Measurements from ENCODE around the gene TMUB1. TPM values are rescaled to one million over a fixed set of nuclear protein-coding genes. Genes with fewer than 3 reads are reported as not detected.

TMUB1 gene
- total and polyA plus RNA-seq, 9 of the 15 experiments (the other 6 are each of a cell fraction or from before 2014, with no cell fraction given): 0.14 to 241 (median 74.1) TPM

GRCh38 chr7:151087245-151088018 is 4.1 kb upstream of the TMUB1 start (continued):
- TF ChIP-seq, protein P1, sequence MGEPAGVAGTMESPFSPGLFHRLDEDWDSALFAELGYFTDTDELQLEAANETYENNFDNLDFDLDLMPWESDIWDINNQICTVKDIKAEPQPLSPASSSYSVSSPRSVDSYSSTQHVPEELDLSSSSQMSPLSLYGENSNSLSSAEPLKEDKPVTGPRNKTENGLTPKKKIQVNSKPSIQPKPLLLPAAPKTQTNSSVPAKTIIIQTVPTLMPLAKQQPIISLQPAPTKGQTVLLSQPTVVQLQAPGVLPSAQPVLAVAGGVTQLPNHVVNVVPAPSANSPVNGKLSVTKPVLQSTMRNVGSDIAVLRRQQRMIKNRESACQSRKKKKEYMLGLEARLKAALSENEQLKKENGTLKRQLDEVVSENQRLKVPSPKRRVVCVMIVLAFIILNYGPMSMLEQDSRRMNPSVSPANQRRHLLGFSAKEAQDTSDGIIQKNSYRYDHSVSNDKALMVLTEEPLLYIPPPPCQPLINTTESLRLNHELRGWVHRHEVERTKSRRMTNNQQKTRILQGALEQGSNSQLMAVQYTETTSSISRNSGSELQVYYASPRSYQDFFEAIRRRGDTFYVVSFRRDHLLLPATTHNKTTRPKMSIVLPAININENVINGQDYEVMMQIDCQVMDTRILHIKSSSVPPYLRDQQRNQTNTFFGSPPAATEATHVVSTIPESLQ (CRISPR knock-in tag; IDR thresholded peaks at IDR 0.05): no peak
- TF ChIP-seq ZNF589 (CRISPR knock-in tag; IDR thresholded peaks at IDR 0.05; ENCODE audit: low read depth) (peak; percentile 22; the same call in 1 of the 2 replicates), CREM (IDR thresholded peaks at IDR 0.05; ENCODE audit: low read depth) (peak; percentile 77), CTCFL (IDR thresholded peaks at IDR 0.05; ENCODE audit: borderline replicate concordance, insufficient read depth, low read depth, low read length, poor library complexity, severe bottlenecking) (peak; percentile 96), ZNF639 (CRISPR knock-in tag; conservative IDR thresholded peaks at IDR 0.05 in 1 of 2, IDR thresholded peaks at IDR 0.05 in 1 of 2) (peak in 1 of 2 experiments; percentile 74; a peak in 2 of 4 replicates), CCAR2 (IDR thresholded peaks at IDR 0.05; ENCODE audit: low read depth, low read length) (no peak), MYC (IDR thresholded peaks at IDR 0.05; ENCODE audit: low read depth, low read length) (peak; percentile 85), MYC (CRISPR knock-in tag; IDR thresholded peaks at IDR 0.05; ENCODE audit: borderline replicate concordance, low read depth) (peak; percentile 59; the same call in 1 of the 2 replicates), PHTF2 (CRISPR knock-in tag; IDR thresholded peaks at IDR 0.05) (no peak), RBM25 (IDR thresholded peaks at IDR 0.05; ENCODE audit: low read depth, low read length, severe bottlenecking) (no peak), SAFB (IDR thresholded peaks at IDR 0.05; ENCODE audit: borderline replicate concordance, low read depth, low read length) (0 out of 2 replicates have a peak, but pooled peaks have one; percentile 9)
- TF ChIP-seq, protein P2, sequence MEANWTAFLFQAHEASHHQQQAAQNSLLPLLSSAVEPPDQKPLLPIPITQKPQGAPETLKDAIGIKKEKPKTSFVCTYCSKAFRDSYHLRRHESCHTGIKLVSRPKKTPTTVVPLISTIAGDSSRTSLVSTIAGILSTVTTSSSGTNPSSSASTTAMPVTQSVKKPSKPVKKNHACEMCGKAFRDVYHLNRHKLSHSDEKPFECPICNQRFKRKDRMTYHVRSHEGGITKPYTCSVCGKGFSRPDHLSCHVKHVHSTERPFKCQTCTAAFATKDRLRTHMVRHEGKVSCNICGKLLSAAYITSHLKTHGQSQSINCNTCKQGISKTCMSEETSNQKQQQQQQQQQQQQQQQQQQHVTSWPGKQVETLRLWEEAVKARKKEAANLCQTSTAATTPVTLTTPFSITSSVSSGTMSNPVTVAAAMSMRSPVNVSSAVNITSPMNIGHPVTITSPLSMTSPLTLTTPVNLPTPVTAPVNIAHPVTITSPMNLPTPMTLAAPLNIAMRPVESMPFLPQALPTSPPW (CRISPR knock-in tag; IDR thresholded peaks at IDR 0.05): peak; percentile 80
- TF ChIP-seq, protein P3, sequence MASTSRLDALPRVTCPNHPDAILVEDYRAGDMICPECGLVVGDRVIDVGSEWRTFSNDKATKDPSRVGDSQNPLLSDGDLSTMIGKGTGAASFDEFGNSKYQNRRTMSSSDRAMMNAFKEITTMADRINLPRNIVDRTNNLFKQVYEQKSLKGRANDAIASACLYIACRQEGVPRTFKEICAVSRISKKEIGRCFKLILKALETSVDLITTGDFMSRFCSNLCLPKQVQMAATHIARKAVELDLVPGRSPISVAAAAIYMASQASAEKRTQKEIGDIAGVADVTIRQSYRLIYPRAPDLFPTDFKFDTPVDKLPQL (IDR thresholded peaks at IDR 0.05; ENCODE audit: extremely low read depth, insufficient read length): no peak
- TF ChIP-seq, protein P4, sequence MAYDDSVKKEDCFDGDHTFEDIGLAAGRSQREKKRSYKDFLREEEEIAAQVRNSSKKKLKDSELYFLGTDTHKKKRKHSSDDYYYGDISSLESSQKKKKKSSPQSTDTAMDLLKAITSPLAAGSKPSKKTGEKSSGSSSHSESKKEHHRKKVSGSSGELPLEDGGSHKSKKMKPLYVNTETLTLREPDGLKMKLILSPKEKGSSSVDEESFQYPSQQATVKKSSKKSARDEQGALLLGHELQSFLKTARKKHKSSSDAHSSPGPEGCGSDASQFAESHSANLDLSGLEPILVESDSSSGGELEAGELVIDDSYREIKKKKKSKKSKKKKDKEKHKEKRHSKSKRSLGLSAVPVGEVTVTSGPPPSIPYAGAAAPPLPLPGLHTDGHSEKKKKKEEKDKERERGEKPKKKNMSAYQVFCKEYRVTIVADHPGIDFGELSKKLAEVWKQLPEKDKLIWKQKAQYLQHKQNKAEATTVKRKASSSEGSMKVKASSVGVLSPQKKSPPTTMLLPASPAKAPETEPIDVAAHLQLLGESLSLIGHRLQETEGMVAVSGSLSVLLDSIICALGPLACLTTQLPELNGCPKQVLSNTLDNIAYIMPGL (CRISPR knock-in tag; IDR thresholded peaks at IDR 0.05): no peak; the same call in none of the 2 replicates

All from K562 (cell line).